Raji (cell line): Measurements from ENCODE around the gene PEMT.

Source experiments
- POLR2A ChIP-seq: IDR thresholded peaks from 2 replicates; pipeline ENCODE4 v1.6.1; 2011; ENCODE audit warnings: low read depth, low read length, control low read depth; ENCODE audit not compliant: insufficient read depth

The PEMT gene

GRCh38 chr17:17502741-17503565, 88.6 kb downstream of the PEMT start:
- TF ChIP-seq POLR2A, result no peak

- no peak for TF ChIP-seq POLR2A
Observed at GRCh38 chr17:17500999-17501605, 90.4 kb downstream of the PEMT start.

GRCh38 chr17:17499402-17500145, 91.9 kb downstream of the PEMT start:
- no peak for TF ChIP-seq POLR2A

- no peak for TF ChIP-seq POLR2A
Observed at GRCh38 chr17:17498606-17499301, 92.8 kb downstream of the PEMT start.

GRCh38 chr17:17497845-17498520, 93.5 kb downstream of the PEMT start:
- no peak for TF ChIP-seq POLR2A

GRCh38 chr17:17497065-17497844, 94.3 kb downstream of the PEMT start:
- no peak for TF ChIP-seq POLR2A

- no peak for TF ChIP-seq POLR2A
Observed at GRCh38 chr17:17496189-17497064, 95.1 kb downstream of the PEMT start, which contains the start of gene RASD1. RASD1 (minus strand) TSS chr17:17496395; CDS start chr17:17496181, 214 bp downstream.

- TF ChIP-seq POLR2A, result no peak
Observed at GRCh38 chr17:17495536-17496188, 95.8 kb downstream of the PEMT start.

- no peak for TF ChIP-seq POLR2A
Observed at GRCh38 chr17:17494870-17495535, 96.5 kb downstream of the PEMT start.

- no peak for TF ChIP-seq POLR2A
Observed at GRCh38 chr17:17494499-17494869, 97.0 kb downstream of the PEMT start.

- TF ChIP-seq POLR2A, result no peak
Observed at GRCh38 chr17:17493986-17494466, 97.5 kb downstream of the PEMT start.
